Right lobe of liver (tissue), 6 donors: ENCODE data around the gene AEBP1. TPM values are rescaled to one million over a fixed set of nuclear protein-coding genes. Genes with fewer than 3 reads are reported as not detected.

ENCODE experiments used
- ATAC-seq, 4 donors: fragments of 200-7000 bp; cut with Tn5 transposase; one replicate each; pipeline ENCODE4 v1.9.1; 2020; ENCODE audit warnings: mild to moderate bottlenecking in 4 of 4, moderate library complexity in 4 of 4
- DNase-seq, 3 donors: peaks; one replicate each; pipeline ENCODE4 v3.0.0-alpha.2; 2020
- H3K27ac ChIP-seq, 3 donors: fragments of 200-600 bp; one replicate each; pipeline ENCODE4 v1.8.0; 2022
- H3K27me3 ChIP-seq, 2 donors: fragments of 200-600 bp; one replicate each; pipeline ENCODE4 v1.8.0; 2022
- H3K36me3 ChIP-seq, 4 donors: fragments of 200-600 bp; sonication (generic) in 1 of 4; one replicate each; pipeline versions ENCODE4 v1.5.1 to v1.8.0; 2017 to 2022; ENCODE audit warnings: control low read depth in 1 of 4
- H3K4me1 ChIP-seq, 4 donors: fragments of 200-600 bp; sonication (generic) in 1 of 4; one replicate each; pipeline versions ENCODE4 v1.5.1 to v1.8.0; 2017 to 2022; ENCODE audit warnings: control low read depth in 1 of 4
- H3K4me3 ChIP-seq, 3 donors: fragments of 200-600 bp; one replicate each; pipeline ENCODE4 v1.8.0; 2022
- H3K9me3 ChIP-seq, 4 donors: fragments of 200-600 bp; sonication (generic) in 1 of 4; one replicate each; pipeline versions ENCODE4 v1.5.1 to v1.8.0; 2017 to 2022; ENCODE audit warnings: control low read depth in 1 of 4
- POLR2A ChIP-seq: fragments of 450-650 bp; IDR thresholded peaks from one replicate; pipeline ENCODE4 v1.6.1; 2017; ENCODE audit warnings: antibody characterized with exemption, mild to moderate bottlenecking
- WGBS: methylation state at CpG from one replicate; pipeline ENCODE4 v1.1.6; 2018; ENCODE audit warnings: low coverage, low lambda C conversion rate; ENCODE audit not compliant: insufficient coverage; ENCODE audit errors: missing lambda C conversion rate; 5-methylcytosine and 5-hydroxymethylcytosine counted together
- intact Hi-C, 2 donors: fragments of 100-400 bp; cut with DNase I; formaldehyde crosslinking; loops; one replicate each; pipeline versions ENCODE4 v1.11.2 to v1.14.1; 2022
- total RNA-seq, 6 experiments: library from RNA; depleted of rRNA in 2 of 6; stranded (reverse); fragments of >200 nt in 2 of 6; fragmentation: NEBNext Ultra II Directional in 3 of 6; extraction: Animal tissue kit (Norgen Biotek cat#: 25700) in 3 of 6; gene quantifications; one replicate each; pipeline versions ENCODE4 v1.1.0 to v1.2.4, GENCODE V29; 2016 to 2023
- TF ChIP-seq, protein P1 (sequence below), 4 donors: fragments of 200-600 bp in 3 of 4; fragments of 450-650 bp in 1 of 4; IDR thresholded peaks; one replicate each; pipeline versions ENCODE4 v1.5.1 to v1.8.0; 2016 to 2022; ENCODE audit warnings: antibody characterized with exemption in 4 of 4, mild to moderate bottlenecking in 2 of 4
- donor health status: DM: no; HTN: yes; CAD: no.
- donor health status: DM: no; HTN: no; CAD: no.
- donor health status: DM: no; HTN: no; CAD: no.
- donor health status: DM: no; HTN: yes; CAD: no.
- donor health status: DM: no; HTN: yes; CAD: no.

Gene AEBP1
- total RNA-seq, 6 experiments from 2014 or later, result 7.8 to 37.8 (median 14.3) TPM

DNA sequence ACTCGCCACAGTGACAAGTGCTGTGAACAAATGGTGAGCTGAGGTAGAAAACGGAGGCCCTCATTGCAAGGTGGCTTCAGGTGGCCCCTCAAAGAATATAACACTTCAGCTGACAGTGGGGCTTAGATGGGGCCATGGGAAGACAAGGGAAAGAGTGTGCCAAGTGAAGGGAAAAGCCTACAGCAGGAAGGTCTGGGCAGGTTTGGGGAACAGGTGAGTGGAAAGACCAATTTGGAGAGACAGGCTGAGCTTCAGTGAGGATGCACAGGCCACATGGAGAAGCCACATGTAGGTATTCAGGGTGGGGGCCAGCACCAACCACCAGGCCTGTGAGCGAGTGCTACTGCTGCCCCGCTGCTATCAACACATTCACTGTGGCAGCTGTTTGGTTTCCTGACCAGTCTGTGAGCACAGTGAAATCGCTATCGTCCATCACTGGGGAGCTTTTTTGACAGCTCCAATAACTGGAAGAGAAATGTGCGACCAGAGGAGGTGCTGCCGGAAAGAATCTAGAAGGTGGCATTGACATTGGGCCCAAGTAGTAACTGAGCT is 15.8 kb downstream of the AEBP1 start:
- TF ChIP-seq, protein P1, sequence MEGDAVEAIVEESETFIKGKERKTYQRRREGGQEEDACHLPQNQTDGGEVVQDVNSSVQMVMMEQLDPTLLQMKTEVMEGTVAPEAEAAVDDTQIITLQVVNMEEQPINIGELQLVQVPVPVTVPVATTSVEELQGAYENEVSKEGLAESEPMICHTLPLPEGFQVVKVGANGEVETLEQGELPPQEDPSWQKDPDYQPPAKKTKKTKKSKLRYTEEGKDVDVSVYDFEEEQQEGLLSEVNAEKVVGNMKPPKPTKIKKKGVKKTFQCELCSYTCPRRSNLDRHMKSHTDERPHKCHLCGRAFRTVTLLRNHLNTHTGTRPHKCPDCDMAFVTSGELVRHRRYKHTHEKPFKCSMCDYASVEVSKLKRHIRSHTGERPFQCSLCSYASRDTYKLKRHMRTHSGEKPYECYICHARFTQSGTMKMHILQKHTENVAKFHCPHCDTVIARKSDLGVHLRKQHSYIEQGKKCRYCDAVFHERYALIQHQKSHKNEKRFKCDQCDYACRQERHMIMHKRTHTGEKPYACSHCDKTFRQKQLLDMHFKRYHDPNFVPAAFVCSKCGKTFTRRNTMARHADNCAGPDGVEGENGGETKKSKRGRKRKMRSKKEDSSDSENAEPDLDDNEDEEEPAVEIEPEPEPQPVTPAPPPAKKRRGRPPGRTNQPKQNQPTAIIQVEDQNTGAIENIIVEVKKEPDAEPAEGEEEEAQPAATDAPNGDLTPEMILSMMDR (IDR thresholded peaks at IDR 0.05), result no peak
- no peak for TF ChIP-seq POLR2A
- Histone ChIP-seq H3K36me3 (peaks cover 0 to 12% (median 3%) of the 10 kb centered on the region in 4 donors), H3K4me3 (no peak overlapping the region), H3K27ac (no peak overlapping the region), H3K9me3 (no peaks in the 10 kb centered on the region), H3K4me1 (peaks cover 0 to 17% (median 7%) of the 10 kb centered on the region in 4 donors), H3K27me3 (no peaks in the 10 kb centered on the region)
- no peak for DNase-seq
- ATAC-seq, result no peak
- WGBS, result 93% methylated on average over 3 of the region's 8 CpGs
- intact Hi-C loops, result no loop called here

DNA sequence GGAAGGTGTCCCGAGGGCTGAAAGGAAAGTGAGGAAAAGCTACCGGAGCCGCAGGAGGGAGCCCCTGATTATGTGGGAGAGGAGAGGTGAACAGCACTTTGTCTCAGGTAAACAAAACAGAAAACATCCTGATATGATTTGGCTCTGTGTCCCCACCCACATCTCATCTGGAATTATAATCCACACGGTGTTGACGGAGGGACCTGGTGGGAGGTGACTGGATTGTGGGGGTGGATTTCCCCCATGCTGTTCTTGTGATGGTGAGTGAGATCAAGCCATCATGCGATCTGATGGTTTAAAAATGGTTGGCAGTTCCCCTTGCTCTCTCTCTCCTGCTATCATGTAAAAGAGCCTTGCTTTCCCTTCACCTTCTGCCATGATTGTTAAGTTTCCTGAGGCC is 16.2 kb downstream of the AEBP1 start:
- Histone ChIP-seq H3K27ac (no peak overlapping the region), H3K4me3 (no peak overlapping the region), H3K36me3 (peaks cover 0 to 12% (median 3%) of the 10 kb centered on the region in 4 donors), H3K9me3 (no peaks in the 10 kb centered on the region), H3K4me1 (peaks cover 0 to 18% (median 8%) of the 10 kb centered on the region in 4 donors), H3K27me3 (no peaks in the 10 kb centered on the region)
- TF ChIP-seq POLR2A, result no peak
- TF ChIP-seq, protein P1 (IDR thresholded peaks at IDR 0.05), result no peak
- 94% methylated on average over 4 of the region's 6 CpGs for WGBS
- ATAC-seq (no peak), DNase-seq (no peak)
- intact Hi-C loops, result no loop called here

DNA sequence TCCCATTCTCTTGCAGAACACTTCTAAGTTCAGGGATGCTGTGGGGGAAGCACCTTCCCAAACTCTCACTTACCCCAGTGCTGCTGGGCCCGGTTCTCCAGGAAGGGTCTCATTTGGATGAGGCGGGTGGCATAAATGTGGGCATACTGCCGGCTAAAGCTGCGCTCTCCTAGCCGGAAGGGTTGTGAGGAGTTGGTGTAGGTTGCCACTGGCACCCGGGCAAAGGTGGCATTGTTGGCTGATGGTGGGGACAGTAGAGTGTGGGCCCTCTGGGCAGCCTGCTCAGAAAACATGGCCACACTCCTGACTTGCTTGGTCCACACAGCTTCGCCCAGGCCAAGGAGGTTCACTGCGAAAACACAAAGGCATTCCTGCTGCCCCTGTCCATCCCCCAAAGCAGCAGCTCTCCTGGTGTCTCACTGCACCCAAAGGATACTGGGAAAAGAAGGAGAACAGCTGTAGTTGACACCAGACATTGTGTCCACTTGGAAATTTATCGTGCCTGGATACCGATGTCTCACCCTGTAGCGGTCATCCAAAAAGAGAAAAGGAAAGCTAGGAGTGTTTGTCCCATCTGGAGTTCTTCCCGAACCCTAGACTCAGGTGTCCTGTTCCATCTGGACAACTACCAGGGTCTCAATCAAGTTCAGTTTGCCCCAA is 17.7 kb downstream of the AEBP1 start:
- intact Hi-C loops, result no loop called here
- H3K27me3 ChIP-seq, result no peaks in the 10 kb centered on the region
- DNase-seq (no peak), ATAC-seq (no peak)
- H3K4me1 ChIP-seq, result peaks cover 0 to 21% (median 8%) of the 10 kb centered on the region in 4 donors
- TF ChIP-seq POLR2A, result no peak
- TF ChIP-seq, protein P1 (IDR thresholded peaks at IDR 0.05), result no peak
- WGBS, result 94% methylated on average over 3 of the region's 12 CpGs
- H3K9me3 ChIP-seq, result no peaks in the 10 kb centered on the region
- no peak overlapping the region for H3K4me3 ChIP-seq
- no peak overlapping the region for H3K27ac ChIP-seq
- H3K36me3 ChIP-seq, result peaks cover 0 to 12% (median 3%) of the 10 kb centered on the region in 4 donors

DNA sequence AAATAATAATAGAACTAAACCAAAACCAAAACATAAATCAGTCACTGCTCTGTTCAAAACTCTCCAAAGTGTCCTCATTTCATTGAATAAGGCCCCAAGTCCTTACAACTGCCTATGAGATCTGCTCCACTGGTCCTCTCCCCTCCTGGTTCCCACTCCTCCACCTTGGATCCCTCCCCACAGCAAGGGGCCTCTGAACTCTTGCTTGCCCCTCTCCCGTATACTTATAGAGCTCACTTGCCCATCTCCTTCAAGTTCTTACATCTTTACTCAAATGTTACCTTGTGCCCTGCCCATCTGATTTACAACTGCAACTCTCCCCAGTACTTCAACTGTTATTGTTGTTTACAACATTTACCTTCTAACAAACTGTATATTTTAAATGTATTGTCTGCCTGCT is 18.4 kb downstream of the AEBP1 start:
- Histone ChIP-seq H3K9me3 (no peaks in the 10 kb centered on the region), H3K4me1 (peaks cover 0 to 21% (median 8%) of the 10 kb centered on the region in 4 donors), H3K4me3 (peak overlapping the region in 2 of 3 donors; percentile 92 to 93), H3K27ac (peak overlapping the region in 2 of 3 donors; percentile 77 to 80), H3K27me3 (no peaks in the 10 kb centered on the region), H3K36me3 (peaks cover 0 to 12% (median 3%) of the 10 kb centered on the region in 4 donors)
- ATAC-seq, result no peak
- TF ChIP-seq, protein P1 (IDR thresholded peaks at IDR 0.05), result no peak
- no peak for TF ChIP-seq POLR2A
- no peak for DNase-seq
- WGBS, result 18% methylated on average over 1 of the region's 1 CpG
- intact Hi-C loops, result no loop called here
